ENCODE results near the gene CCKAR. TPM values are rescaled to one million over a fixed set of nuclear protein-coding genes. Genes with fewer than 3 reads are reported as not detected.
"Not testable (repeated sequence)": the region's sequence is repeated elsewhere in the genome, so short reads cannot be mapped to it uniquely, and the experiment has no call there.

Gene CCKAR
- total RNA-seq, 4 donors from 2014 or later = 1.2 to 3.4 (median 1.5) TPM

DNA sequence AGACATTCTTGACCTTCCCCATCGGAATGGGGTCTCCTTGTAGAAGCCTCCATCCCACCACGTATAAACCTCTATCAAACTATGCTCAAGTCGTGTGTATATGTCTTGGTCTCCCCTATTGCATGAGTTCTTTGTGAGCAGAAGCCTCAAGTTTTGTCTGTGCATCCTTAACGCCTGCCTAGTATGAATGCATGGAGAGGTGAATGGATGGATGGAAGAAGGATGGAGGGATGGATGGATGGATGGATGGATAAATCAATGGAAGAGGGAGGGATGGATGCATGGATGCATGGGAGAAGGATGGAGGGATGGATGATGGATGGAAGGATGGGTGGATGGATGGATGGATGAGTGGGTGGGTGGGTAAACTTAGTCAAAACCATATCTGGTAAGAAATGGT, 17.0 kb upstream of the CCKAR start:
- Histone ChIP-seq H3K27ac (replicated peaks in 1 of 4) (no peak overlapping the region), H3K4me3 (no peak overlapping the region), H3K27me3 (no peaks in the 10 kb centered on the region), H3K9me3 (no peaks in the 10 kb centered on the region), H3K4me1 (peaks cover 0 to 19% (median 15%) of the 10 kb centered on the region in 4 donors), H3K36me3 (no peaks in the 10 kb centered on the region)
- no peak for DNase-seq (ENCODE audit: extremely low spot score)
- 85% methylated on average over 4 of the region's 4 CpGs for WGBS
- TF ChIP-seq EP300 (IDR thresholded peaks at IDR 0.05) (no peak), CTCF (IDR thresholded peaks at IDR 0.05) (no peak), POLR2AphosphoS5 (IDR thresholded peaks at IDR 0.05) (no peak), POLR2A (IDR thresholded peaks at IDR 0.05; ENCODE audit: low read depth) (no peak)
- intact Hi-C loops (cut with DNase I) = no loop called here

DNA sequence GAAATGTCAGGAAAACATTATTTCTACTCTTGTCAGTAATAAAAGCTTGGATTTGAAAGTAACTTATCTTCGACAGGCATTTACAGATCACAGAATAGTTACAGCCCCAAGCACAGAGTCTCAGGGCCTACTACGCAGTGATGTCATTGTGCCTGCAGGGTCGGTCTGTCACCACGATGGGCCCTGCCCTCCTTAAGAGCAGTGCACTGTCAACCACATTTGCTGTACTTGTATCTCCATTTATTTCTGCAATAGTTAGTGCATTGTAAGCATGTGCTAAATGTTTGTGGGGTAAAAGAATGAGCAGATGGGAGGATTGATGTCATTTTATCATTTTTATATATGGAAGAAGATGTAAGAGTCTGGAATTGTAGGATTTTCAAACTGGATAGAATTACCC, 13.6 kb upstream of the CCKAR start:
- peaks cover 0 to 11% (median 4%) of the 10 kb centered on the region in 4 donors for H3K9me3 ChIP-seq
- intact Hi-C loops (cut with DNase I) = no loop called here
- 87% methylated on average over 4 of the region's 4 CpGs for WGBS
- H3K27me3 ChIP-seq = no peaks in the 10 kb centered on the region
- no peak for DNase-seq (ENCODE audit: extremely low spot score)
- H3K36me3 ChIP-seq = no peaks in the 10 kb centered on the region
- peaks cover 0 to 5% (median 0%) of the 10 kb centered on the region in 4 donors for H3K4me1 ChIP-seq
- TF ChIP-seq CTCF (IDR thresholded peaks at IDR 0.05) = no peak
- TF ChIP-seq EP300 (IDR thresholded peaks at IDR 0.05) = no peak
- TF ChIP-seq POLR2AphosphoS5 (IDR thresholded peaks at IDR 0.05) = no peak
- TF ChIP-seq POLR2A (IDR thresholded peaks at IDR 0.05; ENCODE audit: low read depth) = no peak
- H3K27ac ChIP-seq (replicated peaks in 1 of 4) = no peak overlapping the region
- H3K4me3 ChIP-seq = no peak overlapping the region

GRCh38 chr4:26503427-26503826, 13.1 kb upstream of the CCKAR start:
- intact Hi-C loops (cut with DNase I) = no loop called here

GRCh38 chr4:26500565-26500999, 10.3 kb upstream of the CCKAR start:
- intact Hi-C loops (cut with DNase I); H3K27ac ChIP-seq (replicated peaks in 1 of 4); H3K27me3 ChIP-seq; H3K4me3 ChIP-seq; H3K4me1 ChIP-seq; DNase-seq (ENCODE audit: extremely low spot score); H3K36me3 ChIP-seq: not testable (repeated sequence)
- H3K9me3 ChIP-seq = peaks cover 0 to 12% (median 4%) of the 10 kb centered on the region in 4 donors
- 96% methylated on average over 9 of the region's 9 CpGs for WGBS

More at GRCh38 chr4:26503427-26503826, 13.1 kb upstream of the CCKAR start:
- DNase-seq (ENCODE audit: extremely low spot score) = no peak
- H3K4me1 ChIP-seq = peaks cover 0 to 5% (median 0%) of the 10 kb centered on the region in 4 donors
- TF ChIP-seq CTCF (IDR thresholded peaks at IDR 0.05) (no peak), EP300 (IDR thresholded peaks at IDR 0.05) (no peak), POLR2A (IDR thresholded peaks at IDR 0.05; ENCODE audit: low read depth) (no peak), POLR2AphosphoS5 (IDR thresholded peaks at IDR 0.05) (no peak)
- no peaks in the 10 kb centered on the region for H3K36me3 ChIP-seq
- no peak overlapping the region for H3K27ac ChIP-seq (replicated peaks in 1 of 4)
- H3K9me3 ChIP-seq = peaks cover 0 to 12% (median 4%) of the 10 kb centered on the region in 4 donors
- no peaks in the 10 kb centered on the region for H3K27me3 ChIP-seq
- 76% methylated on average over 4 of the region's 5 CpGs for WGBS
- H3K4me3 ChIP-seq = no peak overlapping the region

DNA sequence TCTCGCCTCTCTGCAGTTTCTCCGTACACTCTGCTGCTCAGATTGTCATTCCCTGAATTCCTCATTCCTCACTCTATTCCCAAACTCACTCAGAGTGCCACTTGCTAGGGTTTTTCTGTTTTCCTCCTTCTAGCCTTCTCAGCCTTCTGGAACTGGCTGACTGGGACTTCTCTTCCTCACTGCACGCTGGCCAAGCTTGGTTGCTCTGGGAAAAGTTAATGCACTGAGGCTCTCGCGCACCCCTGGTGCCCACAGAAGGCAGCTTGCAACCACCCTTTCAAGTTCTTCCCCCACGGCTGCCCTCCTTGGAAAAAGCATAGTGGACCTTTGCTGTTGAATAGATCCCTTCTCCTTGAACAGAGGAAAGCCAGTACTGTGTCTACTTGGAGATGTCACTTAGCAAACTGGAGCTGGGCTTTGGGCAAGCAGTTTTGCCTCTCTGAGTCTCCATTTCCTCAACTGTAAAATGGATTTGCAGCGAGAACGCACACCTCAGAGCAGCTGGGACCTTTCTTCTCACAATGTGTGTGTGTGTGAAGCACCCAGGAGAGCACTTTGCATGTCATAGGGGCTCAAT, 6.0 kb upstream of the CCKAR start:
- Histone ChIP-seq H3K4me1 (no peaks in the 10 kb centered on the region), H3K4me3 (no peak overlapping the region), H3K27ac (replicated peaks in 1 of 4) (no peak overlapping the region), H3K9me3 (peaks cover 0 to 12% (median 4%) of the 10 kb centered on the region in 4 donors), H3K27me3 (peaks cover 0 to 7% (median 0%) of the 10 kb centered on the region in 4 donors), H3K36me3 (no peaks in the 10 kb centered on the region)
- intact Hi-C loops (cut with DNase I) = no loop called here
- 87% methylated on average over 8 of the region's 8 CpGs for WGBS
- no peak for TF ChIP-seq POLR2AphosphoS5 (IDR thresholded peaks at IDR 0.05)
- no peak for TF ChIP-seq CTCF (IDR thresholded peaks at IDR 0.05)
- TF ChIP-seq EP300 (IDR thresholded peaks at IDR 0.05) = no peak
- TF ChIP-seq POLR2A (IDR thresholded peaks at IDR 0.05; ENCODE audit: low read depth) = no peak
- peak; percentile 88 for DNase-seq (ENCODE audit: extremely low spot score)

All from esophagus muscularis mucosa (tissue), 4 donors.